Esophagus squamous epithelium (tissue), 5 donors: ENCODE results near the gene TMEM219. TPM values are rescaled to one million over a fixed set of nuclear protein-coding genes. Genes with fewer than 3 reads are reported as not detected.
A peak's percentile ranks its signal among the peaks of the same experiment; 100 is the strongest.
"Not testable (repeated sequence)": the region's sequence is repeated elsewhere in the genome, so short reads cannot be mapped to it uniquely, and the experiment has no call there.

Experiments used
- DNase-seq: peaks from one replicate; lab custom pipeline; 2025; lab: John Stamatoyannopoulos, UW
- H3K27ac ChIP-seq, 4 donors: fragments of 200-600 bp; sonication (generic); one replicate each; pipeline ENCODE4 v1.5.1; 2016 to 2019; ENCODE audit warnings: mild to moderate bottlenecking in 1 of 4
- H3K27me3 ChIP-seq, 4 donors: fragments of 200-600 bp; sonication (generic); 1 replicate in 3 of 4; 2 replicates in 1 of 4; pipeline versions ENCODE4 v1.5.1 to v1.6.0; 2017 to 2021; ENCODE audit warnings: antibody characterized with exemption in 1 of 4
- H3K36me3 ChIP-seq, 3 donors: fragments of 200-600 bp; sonication (generic); one replicate each; pipeline ENCODE4 v1.5.1; 2016 to 2019
- H3K4me1 ChIP-seq, 3 donors: fragments of 200-600 bp; sonication (generic); one replicate each; pipeline ENCODE4 v1.5.1; 2017 to 2019
- H3K4me3 ChIP-seq, 4 donors: fragments of 200-600 bp; sonication (generic); 1 replicate in 3 of 4; 2 replicates in 1 of 4; pipeline ENCODE4 v1.5.1; 2016 to 2019; ENCODE audit warnings: mild to moderate bottlenecking in 2 of 4, moderate library complexity in 1 of 4
- H3K9me3 ChIP-seq, 3 donors: fragments of 200-600 bp; sonication (generic); one replicate each; pipeline ENCODE4 v1.5.1; 2016 to 2019
- POLR2A ChIP-seq, 4 donors: fragments of 450-650 bp; IDR thresholded peaks; one replicate each; pipeline ENCODE4 v1.6.1; 2017; ENCODE audit warnings: antibody characterized with exemption in 4 of 4, mild to moderate bottlenecking in 4 of 4, moderate library complexity in 3 of 4
- WGBS, 2 donors: methylation state at CpG; one replicate each; pipeline ENCODE4 v1.1.5; 2018; 5-methylcytosine and 5-hydroxymethylcytosine counted together
- intact Hi-C: fragments of 100-400 bp; cut with DNase I; formaldehyde crosslinking; loops from one replicate; pipeline ENCODE4 v1.15.0; 2022
- total RNA-seq, 4 donors: library from RNA; depleted of rRNA; stranded (reverse); fragments of >200 nt; gene quantifications; one replicate each; pipeline ENCODE4 v1.1.0, GENCODE V29; 2016
- TF ChIP-seq, protein P1 (sequence below), 6 experiments: fragments of 450-650 bp in 4 of 6; fragments of 200-600 bp in 2 of 6; sonication (generic) in 2 of 6; IDR thresholded peaks; one replicate each; pipeline ENCODE4 v1.5.1; 2016 to 2019; ENCODE audit warnings: antibody characterized with exemption in 6 of 6, mild to moderate bottlenecking in 4 of 6, moderate library complexity in 4 of 6
- donor health status: DM: yes; HTN: yes; CAD: no.

The TMEM219 gene
- total RNA-seq, 4 donors from 2014 or later: 48.0 to 119 (median 80.0) TPM

DNA sequence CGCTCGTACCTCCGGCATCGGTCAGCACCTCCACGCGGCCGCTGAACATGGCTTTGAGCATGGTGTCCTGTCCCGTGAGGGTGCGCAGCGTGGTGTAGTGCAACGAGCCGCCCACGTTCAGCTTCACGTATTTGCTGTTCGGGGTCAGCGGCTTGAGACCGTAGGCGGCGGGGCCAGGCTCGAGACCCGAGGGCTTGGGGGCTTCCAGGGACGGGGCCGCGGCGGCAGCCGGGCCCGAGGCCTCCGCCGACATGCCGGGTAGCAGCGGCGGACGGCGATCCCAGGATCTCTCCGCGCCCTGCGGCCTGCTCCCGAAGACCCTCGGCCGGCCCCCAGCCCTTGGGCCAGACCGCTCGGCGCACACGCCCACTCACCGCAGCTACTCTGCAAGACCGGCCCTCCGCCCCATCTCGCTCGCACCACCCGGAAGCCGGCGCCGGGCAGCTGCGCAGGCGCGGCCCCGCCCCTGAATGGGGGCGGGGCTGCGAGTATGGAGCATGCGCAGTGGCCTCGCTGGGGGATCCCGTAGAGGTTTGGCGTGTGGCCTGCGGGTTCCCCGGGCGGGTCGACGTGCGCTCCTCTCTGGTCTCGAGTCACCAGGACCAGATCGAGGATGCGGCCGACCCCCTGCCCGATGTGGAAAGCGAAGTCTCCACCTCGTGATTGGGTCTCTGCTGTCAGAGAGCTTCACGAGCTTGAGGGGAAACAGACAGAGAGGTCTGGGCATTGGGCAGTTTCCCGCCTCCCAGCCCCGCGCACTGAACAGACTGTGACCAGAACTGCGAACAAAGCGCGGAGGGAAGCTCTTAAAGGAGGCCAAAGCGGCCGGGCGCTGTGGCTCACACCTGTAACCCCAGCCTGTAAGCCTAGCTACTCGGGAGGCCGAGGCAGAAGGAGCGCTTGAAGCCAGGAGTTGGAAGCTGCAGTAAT, 35.8 kb upstream of the TMEM219 start, which contains the start of gene KCTD13:
TSS of gene KCTD13 (minus strand) at position 446 of the 930 bp plus-strand sequence. CDS start at position 253, 193 bp downstream.
- Histone ChIP-seq H3K4me1 (peaks cover 15 to 31% (median 16%) of the 10 kb centered on the region in 3 donors), H3K36me3 (peaks cover 0 to 27% (median 7%) of the 10 kb centered on the region in 3 donors), H3K27me3 (no peaks in the 10 kb centered on the region), H3K9me3 (no peaks in the 10 kb centered on the region), H3K27ac (peak within 1 kb of the TSS; percentile 84 to 92 (median 87)), H3K4me3 (peak within 1 kb of the TSS; percentile 70 to 91 (median 84))
- TF ChIP-seq, protein P1, sequence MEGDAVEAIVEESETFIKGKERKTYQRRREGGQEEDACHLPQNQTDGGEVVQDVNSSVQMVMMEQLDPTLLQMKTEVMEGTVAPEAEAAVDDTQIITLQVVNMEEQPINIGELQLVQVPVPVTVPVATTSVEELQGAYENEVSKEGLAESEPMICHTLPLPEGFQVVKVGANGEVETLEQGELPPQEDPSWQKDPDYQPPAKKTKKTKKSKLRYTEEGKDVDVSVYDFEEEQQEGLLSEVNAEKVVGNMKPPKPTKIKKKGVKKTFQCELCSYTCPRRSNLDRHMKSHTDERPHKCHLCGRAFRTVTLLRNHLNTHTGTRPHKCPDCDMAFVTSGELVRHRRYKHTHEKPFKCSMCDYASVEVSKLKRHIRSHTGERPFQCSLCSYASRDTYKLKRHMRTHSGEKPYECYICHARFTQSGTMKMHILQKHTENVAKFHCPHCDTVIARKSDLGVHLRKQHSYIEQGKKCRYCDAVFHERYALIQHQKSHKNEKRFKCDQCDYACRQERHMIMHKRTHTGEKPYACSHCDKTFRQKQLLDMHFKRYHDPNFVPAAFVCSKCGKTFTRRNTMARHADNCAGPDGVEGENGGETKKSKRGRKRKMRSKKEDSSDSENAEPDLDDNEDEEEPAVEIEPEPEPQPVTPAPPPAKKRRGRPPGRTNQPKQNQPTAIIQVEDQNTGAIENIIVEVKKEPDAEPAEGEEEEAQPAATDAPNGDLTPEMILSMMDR (IDR thresholded peaks at IDR 0.05): peak in 1 of 6 experiments; percentile 24
- TF ChIP-seq POLR2A (IDR thresholded peaks at IDR 0.05): peak in 3 of 4 donors; percentile 36 to 83 (median 64)
- WGBS, 2 donors: 0 to 1% methylated on average over 23 to 33 of the region's 89 CpGs
- DNase-seq: peak; percentile 27
- intact Hi-C loops: no loop called here

DNA sequence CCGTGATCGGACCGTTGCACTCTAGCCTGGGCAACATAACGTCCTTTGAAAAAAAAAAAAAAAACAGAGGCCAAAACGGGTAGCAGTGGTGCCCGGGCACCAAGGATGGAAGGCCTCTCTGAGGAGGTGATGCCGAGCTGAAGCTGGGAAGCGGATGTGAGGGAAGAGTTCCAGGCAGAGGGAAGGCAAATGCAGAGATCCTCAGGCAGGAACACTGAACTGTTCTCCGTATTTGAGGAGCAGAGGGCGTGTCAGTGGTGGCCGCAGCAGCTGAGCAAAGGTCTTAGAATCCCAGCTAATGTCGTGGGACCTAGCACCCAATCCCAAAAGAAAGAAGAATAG, 35.2 kb upstream of the TMEM219 start:
- Histone ChIP-seq H3K27ac (peak overlapping the region; percentile 84 to 92 (median 87)), H3K36me3 (peaks cover 0 to 21% (median 7%) of the 10 kb centered on the region in 3 donors), H3K4me3 (peak overlapping the region; percentile 70 to 91 (median 84)), H3K4me1 (peaks cover 15 to 31% (median 16%) of the 10 kb centered on the region in 3 donors), H3K9me3 (no peaks in the 10 kb centered on the region), H3K27me3 (no peaks in the 10 kb centered on the region)
- 4 to 5% methylated on average over 12 of the region's 12 CpGs for WGBS, 2 donors
- intact Hi-C loops: no loop called here
- DNase-seq: no peak
- no peak for TF ChIP-seq POLR2A (IDR thresholded peaks at IDR 0.05)
- TF ChIP-seq, protein P1 (IDR thresholded peaks at IDR 0.05): no peak

DNA sequence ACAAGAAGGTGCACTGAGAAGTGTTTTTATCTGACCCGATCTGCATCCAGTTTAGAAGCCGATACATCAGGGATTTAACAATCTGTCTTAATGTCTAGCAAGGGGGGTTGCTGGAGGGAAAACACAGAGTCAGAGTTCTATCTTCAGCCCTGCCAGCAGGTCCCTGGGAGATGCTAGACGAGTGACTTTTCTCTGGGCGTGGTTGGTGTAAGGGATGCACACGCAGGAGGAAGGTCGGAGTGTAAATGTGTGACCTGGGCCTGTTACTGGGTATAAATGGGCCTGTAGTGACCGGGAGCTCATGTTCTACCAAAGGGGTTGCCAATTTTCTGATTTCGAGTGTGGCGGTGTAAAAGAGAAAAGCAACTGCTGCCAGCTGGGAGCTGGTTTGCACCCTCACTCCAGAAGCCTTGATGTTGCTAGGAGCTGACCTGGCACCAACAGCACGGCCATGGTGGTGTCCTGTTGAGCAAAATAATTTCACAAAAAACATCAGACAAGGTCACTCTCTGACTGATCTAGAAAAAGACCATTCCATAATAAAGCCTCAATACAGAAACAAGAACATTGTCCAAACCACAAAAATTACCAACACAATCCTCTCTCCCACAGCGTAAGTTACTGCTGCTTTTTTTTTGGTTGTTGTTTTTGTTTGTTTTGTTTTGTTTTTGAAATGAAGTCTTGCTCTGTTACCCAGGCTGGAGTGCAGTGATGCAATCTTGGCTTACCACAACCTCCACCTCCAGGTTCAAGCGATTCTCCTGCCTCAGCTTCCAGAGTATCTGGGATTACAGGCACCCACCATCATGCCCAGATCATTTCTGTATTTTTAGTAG, 34.6 kb upstream of the TMEM219 start:
- peaks cover 0 to 15% (median 7%) of the 10 kb centered on the region in 3 donors for H3K36me3 ChIP-seq
- intact Hi-C loops: no loop called here
- no peaks in the 10 kb centered on the region for H3K27me3 ChIP-seq
- H3K4me3 ChIP-seq: peak overlapping the region in 3 of 4 donors; percentile 70 to 91 (median 78)
- no peaks in the 10 kb centered on the region for H3K9me3 ChIP-seq
- no peak for DNase-seq
- H3K4me1 ChIP-seq: peaks cover 15 to 31% (median 16%) of the 10 kb centered on the region in 3 donors
- WGBS, 2 donors: 63% methylated on average over 12 of the region's 12 CpGs
- H3K27ac ChIP-seq: peak overlapping the region; percentile 84 to 92 (median 87)
- no peak for TF ChIP-seq POLR2A (IDR thresholded peaks at IDR 0.05)
- TF ChIP-seq, protein P1 (IDR thresholded peaks at IDR 0.05): no peak

DNA sequence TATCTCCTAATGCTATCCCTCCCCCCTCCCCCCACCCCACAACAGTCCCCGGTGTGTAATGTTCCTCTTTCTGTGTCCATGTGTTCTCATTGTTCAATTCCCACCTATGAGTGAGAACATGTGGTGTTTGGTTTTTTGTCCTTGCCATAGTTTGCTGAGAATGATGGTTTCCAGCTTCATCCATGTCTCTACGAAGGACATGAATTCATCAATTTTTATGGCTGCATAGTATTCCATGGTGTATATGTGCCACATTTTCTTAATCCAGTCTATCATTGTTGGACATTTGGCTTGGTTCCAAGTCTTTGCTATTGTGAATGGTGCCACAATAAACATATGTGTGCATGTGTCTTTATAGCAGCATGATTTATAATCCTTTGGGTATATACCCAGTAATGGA, 30.1 kb upstream of the TMEM219 start:
- H3K4me3 ChIP-seq, H3K27ac ChIP-seq, H3K36me3 ChIP-seq, intact Hi-C loops, H3K4me1 ChIP-seq, H3K9me3 ChIP-seq, H3K27me3 ChIP-seq, DNase-seq: not testable (repeated sequence)
- WGBS, 2 donors: 100% methylated on average over 1 to 2 of the region's 2 CpGs

DNA sequence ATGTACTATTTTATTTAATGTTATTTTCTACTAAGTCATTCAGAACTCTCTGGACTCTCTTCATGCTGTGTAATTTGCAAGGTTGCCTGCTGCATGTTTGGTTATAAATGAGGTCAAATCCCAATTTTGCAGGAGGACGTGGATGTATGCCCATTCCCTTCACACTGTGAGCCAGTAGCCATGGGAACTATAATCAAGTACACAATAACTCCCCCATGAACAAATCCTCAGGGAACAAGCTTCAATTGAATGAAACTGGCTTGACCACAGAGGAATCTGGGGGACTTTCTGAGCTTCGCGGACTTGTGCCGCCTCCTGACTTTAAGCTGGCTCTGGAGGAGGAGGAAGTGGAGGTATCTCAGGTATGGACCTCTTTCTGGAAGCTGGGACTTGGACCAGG, 21.2 kb upstream of the TMEM219 start:
- intact Hi-C loops: no loop called here
- WGBS, 2 donors: 28 to 42% methylated on average over 4 of the region's 4 CpGs
- Histone ChIP-seq H3K27me3 (peaks cover 0 to 6% (median 0%) of the 10 kb centered on the region in 4 donors), H3K4me3 (no peak overlapping the region), H3K36me3 (no peaks in the 10 kb centered on the region), H3K27ac (no peak overlapping the region), H3K4me1 (peaks cover 0 to 13% (median 4%) of the 10 kb centered on the region in 3 donors), H3K9me3 (no peaks in the 10 kb centered on the region)
- DNase-seq: no peak
- TF ChIP-seq POLR2A (IDR thresholded peaks at IDR 0.05): no peak
- TF ChIP-seq, protein P1 (IDR thresholded peaks at IDR 0.05): no peak
